Hematopoietic multipotent progenitor cell (in vitro differentiated cells): ENCODE results near the gene HIVEP3. TPM values are rescaled to one million over a fixed set of nuclear protein-coding genes. Genes with fewer than 3 reads are reported as not detected.
A peak's percentile ranks its signal among the peaks of the same experiment; 100 is the strongest.

ENCODE experiments used
- DNase-seq, 3 donors: peaks; one replicate each; pipeline ENCODE4 v3.0.0-alpha.2; 2011 to 2015; ENCODE audit warnings: low read depth in 2 of 3, low spot score in 2 of 3
- total RNA-seq: library from RNA; depleted of rRNA; stranded (reverse); fragments of >200 nt; gene quantifications from one replicate; pipeline ENCODE4 v1.2.3, GENCODE V29; 2012

HIVEP3 gene
- total RNA-seq, 1 donor = 4.6 TPM

DNA sequence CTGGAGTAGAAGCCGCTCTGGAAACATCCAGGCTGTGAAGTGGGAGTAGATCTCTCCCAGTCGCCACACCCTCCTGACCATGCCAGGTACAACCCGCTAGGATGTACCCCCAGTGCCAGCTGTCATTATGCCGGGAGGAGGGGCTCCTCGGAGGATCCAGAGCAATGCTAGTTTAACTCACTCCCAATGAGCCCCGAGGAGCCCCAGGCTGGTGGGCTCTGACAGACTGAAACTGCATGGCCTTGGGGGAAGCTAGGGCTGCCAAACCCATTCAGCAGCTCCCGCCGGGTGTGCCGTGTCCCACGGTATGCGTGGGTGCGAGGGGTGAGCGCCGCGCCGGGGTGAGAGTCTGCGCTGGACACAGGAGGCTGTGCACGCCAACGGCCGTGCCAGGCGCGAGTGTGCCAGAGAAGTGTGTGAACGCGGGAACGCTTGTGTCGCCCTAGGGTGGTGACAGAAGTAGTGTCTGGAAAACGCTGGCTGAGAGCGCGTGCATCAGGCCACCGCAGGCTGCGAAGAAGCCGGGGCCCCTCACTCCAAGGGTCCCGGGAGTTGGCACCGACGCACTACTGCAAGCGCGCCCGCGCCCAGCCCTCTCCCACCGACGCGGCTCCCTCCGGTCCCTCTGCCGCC lies 257.2 kb downstream of the HIVEP3 start:
- peak in 1 of 3 donors; percentile 25 for DNase-seq

DNA sequence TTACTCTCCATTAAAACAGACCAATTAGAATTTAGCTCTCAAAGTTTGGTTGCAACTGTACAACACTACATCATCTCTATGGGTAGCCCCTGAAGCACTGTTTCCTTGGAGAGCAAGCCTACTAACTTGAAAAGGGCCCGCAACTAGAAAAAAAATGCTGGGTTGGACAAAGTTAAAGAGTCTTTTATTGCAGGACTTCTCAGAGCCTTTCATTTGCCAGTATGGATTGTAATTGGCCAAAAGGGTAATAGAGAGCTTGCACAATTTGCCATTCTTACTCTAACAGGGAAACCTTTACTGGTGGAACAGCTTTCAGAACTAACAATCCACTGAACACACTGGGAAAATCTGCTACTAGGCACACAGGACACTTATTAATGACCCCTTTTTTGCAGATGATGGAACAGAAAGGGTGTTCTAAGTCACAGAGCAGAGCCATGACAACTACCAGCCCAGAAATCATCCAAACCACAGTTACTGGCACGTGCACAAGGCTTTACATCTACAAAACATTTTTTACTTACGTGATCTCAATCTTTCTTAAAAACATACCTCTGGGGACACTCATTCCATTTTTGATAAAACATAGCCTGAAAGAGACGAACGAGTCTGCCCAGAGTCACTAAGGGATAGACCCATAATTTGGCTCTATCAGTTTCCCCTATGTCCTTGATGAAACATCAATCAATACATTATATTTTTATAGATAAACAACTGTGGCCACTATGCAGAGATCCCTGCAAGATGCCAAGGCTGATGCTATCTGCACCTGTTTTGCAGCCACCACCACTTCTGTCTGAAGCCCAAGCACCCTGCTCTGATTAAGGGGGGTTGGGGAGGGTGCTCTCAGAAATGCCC lies 257.9 kb downstream of the HIVEP3 start:
- DNase-seq = no peak

DNA sequence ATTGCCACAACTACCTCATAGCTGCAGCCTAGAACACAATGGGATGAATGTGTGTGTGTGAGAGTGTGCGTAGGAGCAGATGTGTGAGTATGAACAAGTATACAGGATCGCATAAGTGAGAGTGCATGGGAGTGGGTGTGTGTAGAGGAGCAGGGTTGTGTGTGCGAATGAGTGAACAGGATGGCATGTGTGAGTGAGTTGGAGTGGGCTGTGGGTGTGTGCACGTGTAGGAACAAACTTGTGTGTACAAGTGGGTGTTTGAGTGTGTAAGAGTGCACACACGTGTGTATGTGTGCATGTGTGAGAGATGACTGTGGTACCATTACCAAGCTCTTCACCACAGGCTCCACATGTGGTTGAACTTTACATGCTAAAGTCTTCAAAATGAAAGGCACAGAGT lies 258.8 kb downstream of the HIVEP3 start:
- DNase-seq = no peak

DNA sequence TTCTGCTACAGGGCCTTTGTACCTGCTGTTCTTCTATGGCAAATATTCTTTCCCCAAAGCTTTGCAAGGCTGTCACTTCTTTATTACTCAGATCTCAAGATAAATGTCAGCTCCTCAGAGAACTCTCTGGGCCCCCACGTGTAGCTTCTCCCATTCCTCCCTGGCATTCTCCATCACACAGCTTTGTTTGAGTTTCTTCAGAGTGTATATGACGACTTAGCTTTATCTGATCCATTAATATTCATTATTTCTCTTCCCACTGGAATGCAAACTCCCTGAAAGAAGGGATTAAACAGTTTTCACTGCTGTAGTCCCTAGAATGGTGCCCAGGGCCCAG lies 259.6 kb downstream of the HIVEP3 start:
- no peak for DNase-seq

DNA sequence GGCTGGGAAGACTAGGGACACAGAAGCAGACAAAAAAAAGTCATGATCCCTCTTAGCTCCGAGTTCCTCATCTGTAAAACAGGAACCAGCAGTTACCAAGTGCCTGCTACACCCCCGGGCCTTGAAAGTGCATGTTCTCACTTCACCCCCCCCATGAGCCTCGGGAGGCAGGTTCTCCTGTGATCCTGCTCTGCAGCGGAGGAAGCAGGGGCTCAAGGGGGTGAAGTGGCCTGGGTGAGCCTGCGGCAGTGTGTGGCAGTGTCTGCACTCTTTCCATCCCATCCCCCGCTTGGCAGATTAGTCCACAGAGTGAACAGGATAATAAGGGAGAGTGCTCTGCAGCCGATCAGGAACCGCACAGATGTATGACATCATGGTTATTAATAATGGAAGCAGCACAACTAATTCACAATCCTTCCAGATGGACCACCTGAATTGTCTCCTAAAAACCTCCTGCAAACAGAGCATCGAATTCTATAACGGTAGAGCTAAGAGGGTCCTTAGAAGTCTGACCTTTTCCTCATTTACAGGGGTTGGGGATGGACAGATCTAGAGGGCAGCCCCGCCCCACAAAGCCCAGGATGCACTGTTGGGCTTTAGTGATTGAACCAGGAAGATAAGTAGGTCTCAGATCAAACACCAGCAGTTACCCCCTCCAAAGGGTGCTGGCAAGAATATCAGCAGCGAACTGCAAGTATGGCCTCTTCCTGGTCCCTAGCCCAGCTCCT lies 260.1 kb downstream of the HIVEP3 start:
- DNase-seq = peak in 2 of 3 donors; percentile 32 to 75

DNA sequence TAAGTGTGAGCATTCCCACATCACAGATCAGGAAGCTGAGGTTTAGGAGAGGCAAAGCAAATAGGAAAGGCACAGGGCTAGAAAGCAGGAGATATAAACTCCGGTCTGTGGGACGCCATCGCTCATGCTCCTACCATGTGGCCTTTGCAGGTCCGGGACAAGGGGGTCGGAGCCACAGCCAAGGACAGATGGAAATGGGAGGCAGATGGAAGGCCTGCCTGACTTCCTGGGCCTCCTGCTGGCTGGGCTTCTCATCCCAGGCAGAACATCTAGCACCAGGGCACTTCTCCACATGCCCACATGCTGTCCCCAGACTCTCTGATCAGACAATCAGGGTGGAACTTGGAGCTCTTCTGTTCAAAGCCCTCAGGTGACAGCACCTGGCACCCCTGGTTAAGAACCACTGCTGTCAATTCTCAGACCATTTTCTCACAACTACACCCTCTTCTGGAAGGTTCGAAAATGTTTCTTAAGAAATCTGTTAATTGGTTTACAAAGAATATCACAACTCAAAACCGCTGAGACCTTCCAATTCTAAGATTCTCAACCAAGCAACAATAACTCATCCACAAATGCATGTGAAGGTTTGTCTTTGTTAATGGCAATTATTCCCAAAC lies 260.9 kb downstream of the HIVEP3 start:
- DNase-seq = no peak

DNA sequence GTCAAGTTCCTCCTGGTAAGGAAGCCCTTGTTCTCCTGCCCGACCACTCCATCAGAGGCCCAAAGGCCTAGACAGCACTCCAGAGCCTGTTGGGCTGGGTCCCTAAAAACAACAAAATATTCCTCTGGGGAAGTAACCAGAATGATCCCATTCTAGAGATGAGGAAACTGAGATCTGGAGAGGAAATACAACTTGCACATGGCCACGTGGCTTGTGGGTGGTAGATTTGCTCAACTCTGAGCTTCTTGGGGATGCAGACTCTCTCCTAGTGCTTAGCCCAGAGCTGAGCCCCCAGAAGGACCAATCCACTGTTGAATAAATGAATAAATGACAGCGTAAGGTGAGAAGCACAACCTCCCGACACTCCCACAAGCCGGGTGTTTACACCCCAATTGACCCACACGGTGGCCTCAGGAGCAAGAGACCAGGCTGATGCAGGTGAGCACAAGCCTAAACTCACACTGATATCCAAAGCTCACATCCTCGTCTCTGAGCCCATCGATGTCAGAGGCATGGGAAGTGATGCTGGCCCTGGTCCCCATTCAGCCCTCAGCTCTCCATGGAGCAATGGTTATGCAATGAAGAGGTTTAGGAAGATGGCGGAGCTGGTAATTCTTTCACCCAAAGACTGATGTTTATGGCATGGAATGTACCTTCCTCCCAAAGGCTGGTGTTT lies 261.8 kb downstream of the HIVEP3 start:
- DNase-seq = no peak

DNA sequence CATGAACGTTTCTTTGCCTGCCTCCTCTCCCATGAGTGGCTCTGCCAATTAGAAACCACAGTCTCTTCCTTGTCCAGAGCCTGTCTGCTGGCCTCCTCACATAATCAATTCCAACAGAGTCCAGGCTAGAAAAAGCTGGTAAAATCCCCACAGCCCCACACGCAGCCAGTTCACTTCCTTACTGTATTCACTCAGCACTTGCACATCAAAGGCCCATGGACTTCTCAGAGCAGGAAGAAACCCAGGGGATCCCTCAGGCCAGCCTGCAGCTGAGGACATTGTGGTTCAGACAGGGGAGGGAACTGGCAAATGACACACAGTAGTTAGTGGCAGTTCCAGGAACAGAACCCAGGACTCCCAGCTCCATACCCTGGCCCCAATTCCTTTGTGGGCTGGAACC lies 262.7 kb downstream of the HIVEP3 start:
- no peak for DNase-seq

DNA sequence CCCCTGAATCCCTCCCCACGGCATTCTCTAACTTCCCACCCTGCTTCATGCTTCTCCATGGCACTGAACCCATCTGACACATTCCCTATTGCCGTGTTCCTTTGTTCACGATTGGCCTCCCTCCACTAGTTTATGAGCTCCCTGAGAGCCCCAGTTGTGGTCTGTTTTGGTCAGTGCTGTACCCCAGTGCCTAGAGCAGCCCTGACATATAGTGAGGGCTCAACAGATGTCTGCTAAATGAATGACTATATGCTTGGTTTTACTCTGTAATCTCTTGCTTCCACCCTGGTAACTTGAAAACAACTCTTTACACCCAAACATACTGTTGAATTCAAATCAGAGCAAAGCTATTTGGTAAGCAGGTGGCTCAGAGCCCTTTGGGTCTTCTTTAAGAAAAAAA lies 263.1 kb downstream of the HIVEP3 start:
- no peak for DNase-seq

DNA sequence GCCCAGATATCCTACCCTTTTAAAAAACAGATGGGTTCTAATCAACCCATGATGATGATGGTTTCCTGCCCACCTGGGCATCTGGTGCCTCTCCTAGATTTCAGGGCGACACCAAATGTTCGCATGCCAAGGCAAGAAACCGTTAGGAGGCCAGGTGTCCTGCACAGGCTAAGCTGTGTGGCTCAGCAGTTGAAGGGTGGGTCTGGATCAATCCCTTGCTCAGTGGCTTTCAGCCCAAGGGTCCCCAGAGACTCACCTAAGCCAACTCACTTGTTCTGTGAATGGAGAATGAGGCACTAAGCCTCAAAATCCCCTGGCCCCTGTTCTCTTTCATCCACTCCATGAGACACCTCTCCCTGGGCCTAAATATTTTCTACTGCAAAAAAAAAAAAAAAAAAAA lies 265.1 kb downstream of the HIVEP3 start:
- DNase-seq = no peak

DNA sequence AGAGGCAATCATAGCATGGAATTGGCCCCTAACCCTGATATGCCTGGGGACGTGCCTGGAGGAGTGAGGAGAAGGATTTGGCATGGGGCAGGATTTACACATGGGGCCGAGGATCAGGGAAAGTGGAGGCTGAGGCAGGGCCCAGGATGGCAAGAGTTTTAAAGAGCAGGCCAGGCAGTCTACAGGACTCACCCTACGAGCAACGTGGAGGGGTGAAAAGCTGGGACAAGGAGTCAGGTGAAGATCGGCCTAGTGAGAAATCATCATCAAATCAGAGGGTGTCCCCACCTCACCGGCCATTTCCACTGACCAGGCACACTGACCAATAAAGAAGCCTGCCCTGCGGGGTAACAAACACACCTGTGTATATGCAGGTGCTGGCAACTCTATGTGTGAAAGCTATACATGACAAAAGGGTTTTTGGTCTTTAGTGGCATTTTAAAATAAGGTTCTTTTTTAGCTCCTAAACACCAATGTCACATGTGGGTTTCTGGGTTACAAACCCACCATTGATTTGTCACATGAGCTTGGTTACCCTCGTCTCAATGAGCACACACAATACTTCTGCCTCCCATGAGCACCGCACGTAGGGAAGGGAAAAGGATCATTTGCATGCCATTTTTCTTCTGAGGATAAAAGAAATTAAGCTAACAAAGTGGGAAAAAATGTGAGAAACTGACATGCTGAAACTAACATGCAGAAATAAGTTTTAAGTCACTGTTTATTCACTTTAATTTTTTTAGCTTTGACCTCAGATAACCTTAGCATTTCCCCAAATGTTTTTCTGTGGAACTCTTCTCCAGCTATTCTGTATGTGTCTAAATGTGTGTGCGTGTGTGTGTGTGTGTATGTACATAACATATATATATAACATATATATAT lies 266.1 kb downstream of the HIVEP3 start:
- no peak for DNase-seq

DNA sequence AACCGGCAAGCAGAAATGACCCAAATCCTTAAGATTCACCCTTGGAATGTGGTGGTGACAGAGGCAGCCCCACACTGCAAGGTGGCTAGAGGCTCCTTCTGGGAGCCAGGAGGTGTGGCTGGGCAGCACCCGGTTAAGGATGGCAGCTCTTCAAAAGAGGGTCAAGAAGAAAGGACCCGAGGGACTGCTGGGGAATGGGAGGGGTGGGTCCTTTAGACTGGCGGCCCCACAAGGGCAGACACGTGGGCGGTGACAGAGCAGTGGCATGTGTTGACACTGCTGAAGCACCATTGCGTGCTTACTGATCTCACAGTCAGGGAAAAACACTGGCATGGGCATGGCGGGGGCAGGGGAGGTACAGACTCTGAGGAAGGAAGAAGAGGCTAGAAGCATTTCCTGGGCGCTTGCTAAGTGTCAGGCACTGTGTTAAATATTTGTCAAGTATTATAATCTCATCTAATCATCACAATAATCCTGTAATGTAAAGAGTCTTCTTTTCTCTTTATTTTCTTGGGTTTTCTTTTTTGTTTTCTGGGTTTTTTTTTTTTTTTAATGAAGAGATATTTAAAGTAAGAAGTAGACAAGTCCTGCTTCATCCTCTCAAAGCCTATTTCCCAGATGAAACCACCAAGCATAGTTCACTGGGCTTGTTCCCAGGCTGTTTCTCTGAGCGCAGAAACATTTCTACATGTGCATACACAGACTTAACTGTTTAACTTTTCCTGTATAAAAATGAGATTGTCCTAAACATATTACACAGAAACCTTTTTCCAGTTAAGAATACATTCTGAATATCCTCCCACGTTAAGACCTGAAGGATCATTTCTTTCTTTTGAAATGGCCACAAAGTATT lies 268.5 kb downstream of the HIVEP3 start:
- DNase-seq = no peak

DNA sequence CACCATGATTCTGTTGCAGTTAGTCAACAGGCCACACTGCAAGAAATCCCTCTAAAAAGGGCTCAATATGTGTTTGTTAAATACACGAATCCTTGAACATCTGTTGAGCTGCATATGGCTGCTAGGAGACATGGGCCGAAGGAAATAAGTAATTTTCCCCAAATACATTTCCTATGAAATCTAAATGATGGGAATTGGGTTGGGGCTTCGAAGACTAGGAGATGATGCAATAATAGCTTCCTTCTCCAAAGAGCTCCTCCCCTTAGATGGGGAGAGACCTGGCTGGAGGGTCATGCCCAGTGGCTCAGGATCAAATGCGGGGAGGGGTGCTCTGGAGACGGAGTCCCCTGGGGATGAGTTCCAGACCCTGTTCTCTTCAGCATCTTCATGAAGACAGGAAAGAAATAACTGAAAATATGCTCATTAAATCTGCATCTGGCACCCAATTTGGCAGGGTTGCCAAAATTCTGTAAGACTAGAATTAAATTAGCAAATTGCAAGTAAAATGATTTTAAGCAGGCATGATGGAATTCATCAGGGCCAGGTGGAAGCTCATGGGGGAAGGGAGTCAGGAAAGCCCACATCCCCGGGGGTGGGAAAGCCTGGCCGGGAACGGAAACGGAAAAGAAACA lies 269.2 kb downstream of the HIVEP3 start:
- DNase-seq = no peak

DNA sequence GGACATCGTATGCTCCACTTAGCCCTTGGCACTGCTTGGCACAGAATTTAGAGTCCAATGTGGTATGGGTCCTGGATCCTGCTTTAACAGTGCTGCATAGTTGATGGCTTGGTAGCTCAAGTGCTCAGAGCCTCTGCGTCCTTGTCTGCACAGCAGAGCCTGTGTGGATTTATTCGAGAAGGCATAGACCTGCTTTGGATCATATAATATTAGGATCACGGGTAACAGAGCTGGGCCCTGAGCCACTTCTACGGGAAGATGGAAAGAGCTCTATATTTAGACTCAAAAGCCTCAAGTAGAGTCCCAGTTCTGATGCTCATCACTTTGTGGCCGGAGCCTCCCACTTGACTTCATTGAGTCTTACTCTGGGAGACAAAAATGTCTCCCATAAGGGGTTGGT lies 269.9 kb downstream of the HIVEP3 start:
- DNase-seq = no peak

DNA sequence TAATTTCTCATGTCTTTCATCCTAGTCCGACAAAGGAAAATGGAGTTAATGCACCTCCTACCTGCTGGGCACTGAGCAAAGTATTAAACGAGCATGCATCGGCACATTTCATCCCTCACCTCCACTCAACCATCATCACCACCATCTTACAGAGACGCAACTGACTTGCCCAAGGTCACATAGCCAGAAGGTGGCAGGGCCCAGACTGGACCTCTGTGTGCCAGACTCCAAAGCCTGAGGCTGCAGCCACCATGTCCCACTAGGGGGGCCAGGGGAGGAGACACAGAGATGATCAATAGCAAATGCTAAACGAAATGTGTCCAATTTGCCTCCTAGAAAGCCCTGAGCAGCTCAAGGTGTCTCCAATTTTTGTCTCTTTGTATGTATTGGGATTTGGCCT lies 270.5 kb downstream of the HIVEP3 start:
- DNase-seq = no peak

DNA sequence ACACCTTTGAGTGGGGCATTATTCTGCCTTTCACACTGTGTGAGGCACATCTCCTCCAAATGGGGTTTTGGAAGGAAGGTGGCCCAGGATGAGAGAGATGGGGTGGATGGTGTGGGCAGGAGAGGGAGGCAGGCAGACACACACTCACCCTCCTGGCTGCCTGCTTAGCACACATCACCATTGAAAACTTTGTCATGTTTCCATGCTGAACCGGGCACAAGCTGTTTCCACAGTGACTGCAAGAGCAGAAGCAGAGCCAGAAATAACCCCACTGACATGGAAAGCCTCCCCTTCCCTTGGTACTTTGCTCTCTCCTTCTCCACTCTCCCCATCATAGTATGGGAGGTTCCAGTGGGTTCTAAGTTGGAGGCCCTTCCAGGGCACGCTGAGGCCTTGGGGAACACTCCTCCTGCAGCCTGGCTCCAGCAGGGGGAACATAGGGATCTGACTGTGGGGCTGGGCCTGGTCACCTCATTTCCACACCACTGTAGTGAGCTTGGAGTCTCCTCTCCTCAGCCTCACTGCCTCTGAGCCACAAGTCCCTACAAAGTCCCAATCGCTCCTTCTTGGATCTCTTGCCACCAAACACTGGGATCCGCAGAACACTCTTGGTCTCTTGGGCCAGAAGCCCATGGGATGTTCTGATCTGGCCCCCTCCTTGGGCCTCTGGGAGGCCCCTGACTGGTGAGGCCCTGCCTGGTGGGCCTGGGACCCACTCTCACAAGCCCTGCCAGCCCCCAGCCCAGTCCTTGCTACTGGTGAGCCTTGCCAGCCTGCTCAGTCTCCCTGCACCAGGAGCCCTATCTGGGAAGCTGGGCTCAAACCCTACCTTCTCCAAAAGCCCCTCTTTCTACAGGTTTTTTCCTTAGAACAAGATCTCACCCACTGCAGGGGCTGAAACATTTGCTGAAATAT lies 271.2 kb downstream of the HIVEP3 start:
- DNase-seq = no peak

DNA sequence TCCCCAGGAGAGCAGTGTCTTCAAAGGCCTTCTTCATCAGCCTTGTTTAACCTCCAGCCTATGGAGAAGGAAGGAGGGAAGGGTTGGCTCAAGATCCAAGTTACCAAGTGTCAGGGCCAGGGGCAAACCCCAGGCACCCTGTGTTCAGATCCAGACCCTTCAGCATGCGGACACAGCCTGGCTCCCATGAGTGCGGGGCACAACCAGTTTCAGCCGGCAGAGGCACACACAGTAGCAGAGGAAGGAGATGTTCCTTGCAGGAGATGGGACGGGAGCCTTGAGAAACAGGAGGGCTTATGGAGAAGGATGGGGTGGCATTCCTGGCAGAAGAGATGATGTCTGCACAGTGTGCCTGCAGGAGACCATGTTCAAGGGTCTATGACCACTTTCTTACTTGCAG lies 272.5 kb downstream of the HIVEP3 start:
- no peak for DNase-seq
